T47D (cell line): ENCODE data around the gene LLGL2.

Experiments
- DNase-seq, 2 experiments: peaks; one replicate each; pipeline versions ENCODE4 v3.0.0 to v3.0.0-alpha.2; 2011 to 2012; ENCODE audit warnings: low read depth in 1 of 2, low spot score in 1 of 2
- JUND ChIP-seq: IDR thresholded peaks from 2 replicates; pipeline ENCODE4 v1.6.1; 2012; ENCODE audit warnings: low read depth
- in situ Hi-C: cut with HindIII; loops from 2 replicates; pipeline ENCODE4 v1.10.0; 2016; ENCODE audit warnings: low sequenced_read_pairs, low pct_unique_long_range_greater_than_20kb

The LLGL2 gene

GRCh38 chr17:75558666-75559530, 33.4 kb downstream of the LLGL2 start:
- no peak for DNase-seq
- TF ChIP-seq JUND: no peak
- in situ Hi-C loops: no loop called here

DNA sequence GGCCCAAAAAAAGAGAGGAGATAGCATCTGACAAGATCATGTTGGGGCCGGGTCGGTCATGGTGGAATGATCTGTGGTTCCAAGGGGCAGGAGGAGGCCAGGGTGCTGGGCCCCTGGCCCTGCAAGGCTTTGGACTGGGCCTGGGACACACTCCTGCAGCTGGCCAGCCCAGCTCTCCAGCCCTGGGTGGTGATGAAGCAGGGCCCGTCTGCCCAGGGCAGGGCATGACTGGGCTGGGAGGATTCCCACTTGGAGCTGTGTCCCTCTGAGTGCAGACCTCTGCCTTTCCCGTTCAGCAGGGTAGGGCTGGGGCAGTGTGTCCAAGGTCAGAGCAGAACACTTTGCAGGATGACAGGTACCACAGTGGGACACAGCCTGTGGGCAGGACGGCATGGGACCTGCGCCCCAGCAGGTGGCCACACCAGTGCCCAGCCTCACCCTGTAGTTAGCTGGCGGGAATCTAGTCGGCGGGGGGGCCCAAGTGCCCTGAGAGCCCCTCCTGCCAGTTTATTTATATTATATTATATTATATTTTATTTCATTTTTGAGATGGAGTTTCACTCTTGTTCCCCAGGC, 34.5 kb downstream of the LLGL2 start:
- in situ Hi-C loops: no loop called here
- DNase-seq: no peak
- TF ChIP-seq JUND: no peak

GRCh38 chr17:75561927-75562603, 36.6 kb downstream of the LLGL2 start:
- no peak for TF ChIP-seq JUND
- DNase-seq: peak in 1 of 2 experiments; percentile 56
- in situ Hi-C loops: no loop called here

GRCh38 chr17:75563063-75563758, 37.7 kb downstream of the LLGL2 start:
- TF ChIP-seq JUND: no peak
- no peak for DNase-seq
- in situ Hi-C loops: no loop called here

GRCh38 chr17:75564195-75564594, 38.7 kb downstream of the LLGL2 start:
- DNase-seq: no peak

DNA sequence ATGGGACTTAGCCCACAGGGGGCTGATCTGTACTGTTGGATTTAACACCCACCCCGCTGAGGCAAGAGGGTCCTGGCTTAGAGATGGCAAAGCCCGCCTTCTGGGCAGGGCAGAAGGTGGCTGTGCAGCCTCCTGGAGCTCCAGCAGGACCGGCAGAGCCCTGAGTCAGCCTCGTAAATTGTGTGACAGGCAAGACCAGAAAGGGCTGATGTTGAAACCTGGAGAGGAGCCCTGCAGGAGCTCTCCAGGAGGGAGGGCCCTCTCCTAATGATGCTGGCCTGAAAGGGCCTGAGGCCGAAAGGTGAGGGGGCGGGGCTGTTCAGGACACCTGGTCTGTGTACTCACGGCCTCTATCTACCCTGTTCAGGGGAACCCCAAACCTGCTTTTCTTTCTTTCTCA, 39.6 kb downstream of the LLGL2 start:
- peak; percentile 72 to 87 for DNase-seq
- TF ChIP-seq JUND: no peak
- in situ Hi-C loops: no loop called here

More at GRCh38 chr17:75564195-75564594, 38.7 kb downstream of the LLGL2 start:
- in situ Hi-C loops: no loop called here
- no peak for TF ChIP-seq JUND

- no peak for DNase-seq
- in situ Hi-C loops: no loop called here
- no peak for TF ChIP-seq JUND
Observed at GRCh38 chr17:75565618-75566017, 40.1 kb downstream of the LLGL2 start.

DNA sequence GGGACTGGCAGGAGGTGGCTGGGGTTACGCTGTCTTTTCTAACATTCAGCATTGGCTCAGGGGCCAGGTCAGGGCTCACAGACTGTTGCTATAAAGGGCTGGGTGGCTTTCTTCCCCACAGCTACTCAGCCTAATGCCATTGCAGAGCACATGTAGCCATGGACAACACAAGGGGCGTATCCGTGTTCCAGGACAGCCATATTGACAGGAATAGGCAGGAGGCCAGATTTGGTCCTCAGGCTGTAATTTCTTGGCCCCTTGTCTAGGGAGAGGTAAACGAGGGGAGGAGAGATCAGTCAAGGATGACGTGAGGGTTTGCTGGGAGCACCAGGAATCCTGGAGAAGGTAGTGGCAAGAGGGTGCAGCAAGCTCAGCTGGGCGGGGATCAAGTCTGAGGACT, 40.9 kb downstream of the LLGL2 start:
- in situ Hi-C loops: no loop called here
- DNase-seq: no peak
- TF ChIP-seq JUND: no peak

GRCh38 chr17:75566834-75567233, 41.3 kb downstream of the LLGL2 start:
- in situ Hi-C loops: no loop called here

GRCh38 chr17:75568412-75569255, 43.1 kb downstream of the LLGL2 start:
- in situ Hi-C loops: no loop called here
- no peak for TF ChIP-seq JUND
- DNase-seq: no peak

More at GRCh38 chr17:75566834-75567233, 41.3 kb downstream of the LLGL2 start:
- no peak for TF ChIP-seq JUND
- no peak for DNase-seq

- TF ChIP-seq JUND: no peak
- in situ Hi-C loops: no loop called here
- no peak for DNase-seq
Observed at GRCh38 chr17:75570034-75570676, 44.7 kb downstream of the LLGL2 start.
